Stimulated activated CD4-positive, alpha-beta T cell treated with anti-CD3 and anti-CD28 coated beads, Interleukin-4, amount 100 ng/mL, for 4 hours (primary cell): ENCODE data around the gene NOL9.
"Not testable (repeated sequence)": the region's sequence is repeated elsewhere in the genome, so short reads cannot be mapped to it uniquely, and the experiment has no call there.

ENCODE experiments used
- DNase-seq, 2 experiments: peaks; one replicate each; pipeline ENCODE4 v3.0.0-alpha.2; 2020

Gene NOL9

DNA sequence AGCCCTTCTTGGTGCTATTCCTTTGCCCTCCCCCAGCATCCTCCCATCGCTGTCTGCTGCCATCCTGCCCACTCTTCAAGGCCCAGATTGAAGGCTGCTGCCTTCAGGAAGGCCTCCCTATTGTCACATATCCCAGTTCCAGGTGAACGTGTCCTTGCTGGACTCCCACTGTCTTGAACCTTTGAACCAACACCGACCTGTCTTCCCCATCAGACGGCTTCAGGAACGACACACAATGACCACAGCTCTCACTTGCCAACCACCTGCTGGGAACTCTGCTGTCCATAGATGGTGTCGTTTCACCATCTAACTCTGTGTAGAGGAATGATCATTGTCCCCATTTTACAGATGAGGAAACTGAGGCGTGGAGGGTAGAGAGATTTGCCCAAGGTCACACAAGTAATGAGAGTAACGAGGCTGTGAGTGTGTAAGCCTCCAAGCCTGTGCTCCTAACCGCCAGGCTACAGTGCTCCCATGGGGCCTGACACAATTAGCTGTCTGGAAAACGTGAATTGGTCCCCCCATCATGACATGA, 53.0 kb downstream of the NOL9 start:
- no peak for DNase-seq

DNA sequence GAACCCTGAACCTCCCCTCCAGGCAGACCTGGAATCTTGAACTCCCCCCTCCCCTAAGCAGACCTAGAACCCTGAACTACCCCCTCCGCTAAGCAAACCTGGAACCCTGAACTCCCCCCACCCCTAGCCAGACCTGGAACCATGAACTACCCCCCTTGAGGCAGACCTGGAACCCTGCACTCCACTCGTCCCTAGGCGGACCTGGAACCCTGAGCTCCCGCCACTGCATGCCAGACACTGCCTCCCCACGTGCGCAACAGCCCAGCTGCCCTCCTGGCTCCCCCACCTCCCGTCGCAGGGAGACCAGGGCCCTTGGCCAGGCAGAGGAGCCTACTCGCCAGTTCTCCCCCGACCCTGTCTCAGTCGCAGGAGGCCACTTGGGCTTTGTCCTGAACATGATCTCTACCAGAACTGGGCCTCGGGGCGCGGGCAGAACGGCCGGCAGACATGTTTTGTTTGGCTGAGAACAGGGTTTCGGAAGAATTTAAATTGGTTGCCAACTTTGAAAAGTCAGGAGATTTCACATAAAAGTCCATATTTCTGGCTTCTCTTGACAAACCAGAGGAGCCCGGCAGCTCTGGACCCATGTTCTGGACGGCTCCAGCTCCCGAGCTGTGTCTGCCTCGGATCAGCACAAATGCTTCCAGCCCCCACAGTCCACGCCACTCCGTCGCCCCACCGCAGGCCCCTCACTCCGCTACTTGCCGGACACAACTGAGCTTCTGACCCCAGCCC, 53.6 kb downstream of the NOL9 start:
- no peak for DNase-seq

DNA sequence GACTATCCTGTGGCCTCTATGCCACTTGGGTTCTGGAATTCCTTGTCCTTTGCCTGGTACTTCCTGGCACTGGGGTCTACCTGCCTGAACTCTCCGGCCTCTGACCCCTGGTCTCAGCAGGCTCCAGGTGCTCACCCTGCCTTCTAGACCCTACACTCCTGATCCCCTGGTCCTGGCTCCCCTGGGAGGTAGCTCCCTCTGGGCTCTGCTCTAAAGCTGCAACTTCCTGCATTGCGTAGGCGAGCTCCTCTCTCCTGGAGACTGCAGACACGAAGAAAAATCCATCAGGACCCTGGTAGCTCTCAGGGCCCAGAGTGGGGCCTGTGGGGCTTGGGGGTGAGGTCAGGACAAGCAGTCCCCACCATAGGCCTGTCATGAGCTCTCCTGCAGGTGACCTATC, 55.0 kb downstream of the NOL9 start:
- DNase-seq, result no peak

DNA sequence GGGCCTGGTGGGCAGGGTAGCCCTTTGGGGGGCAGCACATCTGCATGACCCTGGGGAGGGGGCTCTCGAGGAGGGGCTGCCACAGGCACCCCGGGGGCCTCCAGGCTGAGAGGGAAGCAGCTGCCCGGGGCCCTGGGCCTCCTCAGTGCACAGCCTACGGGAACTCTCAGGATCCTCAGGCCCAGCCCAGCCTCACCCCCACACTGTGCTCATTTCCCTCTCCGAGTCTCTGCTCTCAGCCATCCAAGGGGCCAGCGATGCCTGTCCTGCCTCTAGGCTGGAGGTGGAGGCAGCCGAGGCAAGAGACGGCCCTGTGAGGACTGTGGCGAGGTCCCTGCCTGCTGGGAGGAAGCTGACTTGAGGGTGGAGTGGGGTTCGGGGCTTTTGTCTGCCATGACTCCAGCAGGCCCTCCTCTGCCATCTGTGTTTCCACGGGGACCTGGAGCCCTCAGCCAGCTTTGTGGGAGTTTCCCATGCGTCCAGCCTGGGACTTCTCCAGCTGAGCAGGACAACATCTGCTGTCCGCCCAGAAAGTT, 55.7 kb downstream of the NOL9 start:
- DNase-seq, result no peak

DNA sequence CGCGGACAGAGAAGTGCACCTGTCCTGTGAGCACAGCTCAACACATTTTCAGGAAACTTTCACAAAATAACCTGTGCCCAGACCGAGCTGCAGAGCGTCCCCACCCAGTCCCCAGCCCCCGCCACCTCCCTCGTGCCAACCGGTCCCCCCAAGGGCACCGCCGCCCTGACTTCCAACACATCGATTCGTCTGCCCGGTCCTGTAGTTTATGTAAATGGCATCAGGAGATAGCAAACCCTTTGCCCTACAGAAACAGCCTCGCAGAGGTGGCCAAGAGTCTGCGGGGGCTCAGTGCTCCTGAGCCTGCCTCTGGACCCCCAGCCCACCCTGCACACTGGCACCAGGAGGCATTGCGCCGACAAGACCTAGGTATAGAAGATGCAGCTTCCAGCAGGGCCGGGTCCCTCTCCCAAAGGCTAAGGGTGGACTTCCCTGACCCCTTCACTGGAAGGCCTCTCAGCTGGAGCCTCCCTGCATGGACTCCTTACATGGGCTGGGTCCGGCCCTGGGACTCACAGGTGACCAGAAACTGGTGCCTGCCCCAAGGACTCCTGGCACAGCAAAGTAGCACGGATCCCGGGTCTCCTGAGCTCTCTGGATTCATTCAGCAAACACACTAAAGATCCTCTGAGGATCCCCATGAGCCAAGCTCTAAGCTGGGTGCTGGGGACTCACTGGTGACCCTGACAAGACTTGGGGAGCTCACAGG, 56.3 kb downstream of the NOL9 start:
- no peak for DNase-seq

DNA sequence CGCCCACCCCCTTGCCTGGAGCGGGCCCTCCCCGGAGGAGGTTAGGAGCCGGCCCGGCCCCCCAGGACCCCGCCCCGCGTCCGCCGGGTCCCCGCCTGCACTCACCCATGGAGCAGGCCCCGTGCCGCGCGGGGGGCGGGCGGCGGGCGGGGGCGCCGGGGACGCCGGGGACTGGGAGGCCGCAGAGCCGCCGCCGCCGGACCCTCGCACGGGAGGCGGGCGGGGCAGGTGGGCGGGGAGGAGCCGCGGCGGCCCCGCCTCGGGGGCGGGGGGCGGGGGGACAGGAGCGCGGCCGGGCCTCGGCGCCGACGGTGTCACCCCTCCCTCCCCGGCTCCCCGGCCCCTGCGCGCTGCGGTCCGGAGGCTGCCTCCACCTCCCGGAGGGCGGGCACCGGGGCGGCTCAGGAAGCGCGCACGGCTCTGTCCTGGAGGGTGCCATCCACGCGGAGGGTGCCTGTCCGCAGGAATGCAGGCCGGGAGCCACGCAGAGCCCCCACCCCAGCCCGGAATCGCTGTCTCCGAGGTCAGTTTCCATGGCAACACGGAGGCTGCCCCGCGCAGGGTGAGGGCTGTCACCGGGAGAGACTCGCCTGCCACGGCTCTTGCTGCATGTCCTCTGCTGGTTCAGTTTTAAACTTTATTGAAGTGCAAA, 57.0 kb downstream of the NOL9 start:
- DNase-seq, result peak; percentile 32 to 52

DNA sequence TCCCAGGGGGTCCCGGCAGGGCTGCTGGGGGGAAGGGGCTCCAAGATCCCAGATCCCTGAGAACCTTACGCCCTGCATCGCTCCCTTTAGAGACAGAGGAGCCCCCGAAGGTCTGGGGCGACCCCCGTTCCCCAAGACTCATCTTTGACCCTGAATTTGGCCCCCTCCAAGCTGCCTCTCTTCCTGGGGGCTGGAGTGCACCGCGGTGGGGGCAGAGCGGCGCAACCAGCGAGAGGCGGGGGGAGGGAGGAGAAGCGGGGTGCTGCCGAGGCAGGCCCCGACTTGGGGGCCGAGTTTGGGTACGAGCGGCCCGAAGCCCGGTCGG, 57.5 kb downstream of the NOL9 start:
- no peak for DNase-seq

DNA sequence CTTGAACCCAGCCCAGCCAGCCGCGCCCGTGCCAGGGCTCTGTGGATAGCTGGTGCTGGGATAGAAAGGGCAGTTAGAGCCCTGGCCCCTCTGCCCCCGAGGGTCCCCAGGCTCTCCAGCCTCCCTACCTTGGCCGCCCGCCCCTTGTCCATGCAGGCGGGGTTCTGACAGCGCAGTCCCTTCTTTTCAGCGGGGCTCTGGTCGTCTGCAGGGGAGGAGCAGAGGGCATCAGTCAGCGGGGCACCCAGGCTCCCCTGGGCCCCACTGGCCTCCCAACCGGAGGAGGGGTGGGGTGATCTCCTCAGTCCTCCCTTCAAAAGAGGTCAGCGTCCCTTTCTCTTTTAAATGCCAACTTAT, 58.0 kb downstream of the NOL9 start:
- no peak for DNase-seq

DNA sequence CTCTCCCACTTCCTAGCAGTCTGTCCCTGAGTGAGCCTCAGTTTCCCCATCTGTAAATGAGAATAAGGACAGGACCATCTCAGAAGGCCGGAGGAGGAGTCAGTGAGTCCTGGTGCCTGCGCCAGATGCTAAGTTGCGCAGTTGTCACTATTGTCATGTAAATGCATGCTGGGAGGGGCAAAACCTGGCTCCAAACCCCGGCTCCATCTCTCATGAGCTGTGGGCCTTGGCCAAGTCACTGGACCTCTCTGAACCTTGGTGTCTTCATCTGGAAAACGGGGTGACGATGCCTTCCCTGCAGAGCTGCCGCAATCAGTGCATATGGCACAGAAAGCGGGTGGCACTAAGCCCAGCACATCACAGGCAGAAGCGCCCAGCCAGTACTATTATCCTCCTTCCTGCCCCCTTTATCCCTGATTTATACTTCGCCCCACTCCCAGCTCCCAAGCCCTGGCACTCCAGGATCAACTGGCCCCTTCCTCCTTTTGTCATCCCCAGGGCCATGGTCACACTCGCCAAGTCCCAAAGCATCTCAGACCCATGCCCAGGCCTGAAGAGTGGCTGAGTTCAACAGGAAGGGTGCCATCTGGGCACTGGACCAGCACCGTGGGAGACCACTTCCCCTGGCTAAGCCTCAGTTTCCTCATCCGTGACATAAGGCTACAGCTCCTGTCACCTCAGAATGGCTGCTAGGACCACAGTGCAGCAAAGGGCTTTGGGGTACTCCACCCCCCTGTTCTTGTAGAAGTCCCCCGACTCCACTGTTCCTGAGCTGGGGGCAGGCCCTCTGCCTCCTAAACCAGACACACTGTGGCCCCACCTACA, 58.6 kb downstream of the NOL9 start:
- no peak for DNase-seq

DNA sequence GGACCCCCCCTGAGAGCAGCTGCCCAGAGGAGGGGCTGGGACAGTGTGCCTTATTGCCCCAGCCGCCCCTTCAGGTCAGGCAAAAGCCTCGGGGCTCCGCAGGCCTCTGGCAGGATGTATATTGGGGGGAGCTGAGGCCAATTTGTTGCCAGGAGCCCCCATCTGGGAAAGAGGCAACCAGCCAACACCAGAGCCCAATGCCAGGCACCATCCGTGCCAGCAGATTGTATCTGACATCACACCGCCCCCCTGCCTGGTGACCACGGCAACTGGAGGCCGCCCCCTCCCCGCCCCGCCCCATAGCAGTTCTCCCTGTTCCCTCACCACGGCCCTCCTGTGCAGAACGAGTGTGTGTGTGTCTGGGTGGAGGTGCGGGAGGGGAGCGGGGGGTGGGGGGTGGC, 59.3 kb downstream of the NOL9 start:
- DNase-seq, result peak in 1 of 2 experiments; percentile 17

DNA sequence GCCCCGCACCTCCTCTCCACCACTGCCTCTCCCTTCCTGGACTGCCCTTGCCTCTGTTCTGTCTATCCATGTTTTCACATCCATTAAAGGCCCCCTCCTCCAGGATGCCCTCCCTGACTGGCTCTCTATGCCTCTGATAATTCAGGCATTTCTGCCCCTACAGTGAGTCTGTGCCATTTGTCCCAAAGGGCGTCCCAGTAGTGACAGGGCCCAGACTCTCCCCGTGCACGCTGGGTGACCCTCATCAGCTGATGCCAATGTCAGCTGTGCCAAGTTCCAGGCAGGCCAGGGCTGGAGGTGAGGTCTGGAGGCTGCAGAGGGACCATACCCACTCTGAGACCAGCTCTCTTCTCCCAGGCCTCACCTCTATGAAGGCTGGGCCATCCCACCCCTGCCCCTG, 59.7 kb downstream of the NOL9 start:
- no peak for DNase-seq

DNA sequence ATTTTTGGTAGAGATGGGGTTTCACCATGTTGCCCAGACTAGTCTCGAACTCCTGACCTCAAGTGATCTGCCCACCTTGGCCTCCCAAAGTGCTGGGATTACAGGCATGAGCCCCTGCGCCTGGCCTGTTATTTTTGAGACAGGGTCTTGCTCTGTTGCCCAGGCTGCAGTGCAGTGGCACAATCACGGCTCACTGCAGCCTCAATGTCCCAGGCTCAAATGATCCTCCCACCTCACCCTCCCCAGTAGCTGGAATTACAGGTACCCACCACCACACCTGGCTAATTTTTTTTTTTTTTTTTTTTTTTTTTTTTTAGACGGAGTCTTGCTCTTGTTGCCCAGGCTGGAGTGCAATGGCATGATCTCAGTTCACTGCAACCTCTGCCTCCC, 60.5 kb downstream of the NOL9 start:
- not testable (repeated sequence) for DNase-seq

DNA sequence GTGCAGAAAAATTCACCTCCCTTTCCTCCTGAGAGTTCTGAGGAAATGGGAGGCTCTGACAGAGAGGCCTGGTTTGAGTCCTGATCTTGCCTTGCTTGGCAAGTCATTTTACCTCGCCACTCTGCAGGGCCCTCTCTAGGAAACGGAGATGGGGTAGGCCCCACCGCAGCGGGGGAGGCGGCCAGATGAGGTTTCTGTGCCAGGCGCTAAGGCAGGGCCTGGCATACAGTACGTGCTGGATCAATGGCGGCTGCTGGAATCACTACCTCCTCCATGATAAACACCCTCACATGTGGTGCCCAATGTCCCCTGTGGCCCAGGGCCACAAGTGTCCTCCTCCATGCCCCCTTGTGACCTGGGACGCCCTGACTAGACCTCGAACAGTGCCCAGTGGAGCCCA, 62.3 kb downstream of the NOL9 start:
- DNase-seq, result no peak

DNA sequence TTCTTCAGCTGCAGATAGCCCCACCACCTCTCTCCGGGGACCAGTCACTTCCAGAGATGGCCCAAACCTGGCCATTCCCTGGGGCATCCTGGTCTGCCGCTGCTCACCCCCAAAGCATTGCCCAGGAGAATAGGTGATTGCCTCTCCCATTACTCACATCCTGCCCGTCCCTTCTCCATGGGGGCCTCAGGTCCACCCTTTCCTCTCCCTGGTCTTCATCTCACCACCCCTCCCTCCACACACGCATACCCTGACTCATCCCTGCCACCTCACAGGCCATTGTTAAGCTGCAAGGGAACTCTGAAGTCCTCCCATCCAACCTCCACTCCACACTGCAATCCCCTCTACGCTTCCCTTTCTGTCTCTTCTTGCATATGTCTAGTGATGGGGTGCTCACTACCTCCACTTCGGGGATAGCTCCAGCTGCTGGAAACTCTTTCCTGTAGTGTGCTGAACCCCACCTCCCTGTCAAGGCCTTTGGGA, 62.8 kb downstream of the NOL9 start, which contains the start of gene PLEKHG5:
Gene PLEKHG5, minus strand, starts transcription at position 188 of the 483 bp plus-strand sequence. CDS start 14,096 bp downstream, outside the sequence.
- DNase-seq, result no peak

DNA sequence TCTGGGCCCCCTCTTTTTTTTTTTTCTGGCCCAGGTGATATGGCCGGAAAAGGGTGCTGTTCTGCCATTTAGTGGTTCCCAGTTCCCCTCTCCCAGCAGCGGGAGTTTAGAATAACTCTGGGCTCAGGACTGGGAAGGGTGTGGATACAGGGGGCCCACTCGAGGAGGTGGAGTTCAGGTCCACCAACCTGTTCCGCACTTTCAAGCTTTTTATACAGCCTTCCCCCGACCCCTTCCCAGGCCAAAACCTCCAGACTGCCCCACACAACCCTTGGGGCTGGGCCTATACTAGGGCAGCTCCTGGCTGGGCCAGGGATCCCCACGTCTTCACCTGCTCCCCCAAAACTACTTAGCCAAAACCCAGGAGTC, 63.2 kb downstream of the NOL9 start:
- DNase-seq, result no peak

DNA sequence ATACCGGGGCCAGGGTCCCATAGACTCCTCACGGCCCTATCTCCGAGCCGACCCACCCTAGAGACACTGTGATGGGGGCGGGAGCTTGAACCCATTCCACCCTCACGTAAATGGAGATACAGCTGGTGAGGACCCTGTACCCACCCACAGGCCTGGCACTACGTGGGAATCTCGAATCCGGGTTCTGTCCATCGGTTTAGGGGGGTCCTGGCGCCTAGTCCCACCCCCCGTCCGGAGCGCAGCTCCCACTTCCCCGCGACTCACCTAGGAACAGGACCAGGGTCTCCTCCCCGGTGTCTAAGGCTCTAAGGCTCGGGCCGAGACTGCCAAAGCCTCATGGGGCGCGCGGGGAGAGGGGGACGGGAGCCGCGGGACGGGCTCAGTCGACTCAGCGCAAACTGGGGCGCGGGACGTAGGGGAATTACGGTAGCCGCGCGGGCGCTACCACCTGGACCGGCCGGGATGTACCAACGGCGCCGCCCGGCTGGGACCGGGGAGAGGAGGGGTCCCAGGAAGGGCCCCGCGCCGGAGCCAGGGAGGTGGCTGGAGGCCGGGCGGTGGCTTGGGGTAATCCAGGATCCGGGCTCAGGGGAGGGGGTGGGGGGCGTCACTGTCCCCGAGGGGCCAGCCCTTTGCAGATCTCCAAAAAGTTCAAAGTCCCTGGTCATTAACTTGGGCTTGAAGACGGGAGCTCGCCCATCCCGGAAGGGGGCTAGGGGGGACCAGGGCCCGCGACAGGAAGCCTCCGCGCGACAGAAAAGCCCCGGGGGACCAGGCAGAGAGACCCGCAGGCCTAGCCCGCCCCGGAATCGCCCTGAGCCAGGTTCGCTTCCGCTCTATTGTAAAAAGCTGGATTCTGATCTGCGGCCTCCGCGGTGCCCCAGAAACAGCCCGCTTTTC, 63.9 kb downstream of the NOL9 start:
- DNase-seq, result peak; percentile 31 to 61

DNA sequence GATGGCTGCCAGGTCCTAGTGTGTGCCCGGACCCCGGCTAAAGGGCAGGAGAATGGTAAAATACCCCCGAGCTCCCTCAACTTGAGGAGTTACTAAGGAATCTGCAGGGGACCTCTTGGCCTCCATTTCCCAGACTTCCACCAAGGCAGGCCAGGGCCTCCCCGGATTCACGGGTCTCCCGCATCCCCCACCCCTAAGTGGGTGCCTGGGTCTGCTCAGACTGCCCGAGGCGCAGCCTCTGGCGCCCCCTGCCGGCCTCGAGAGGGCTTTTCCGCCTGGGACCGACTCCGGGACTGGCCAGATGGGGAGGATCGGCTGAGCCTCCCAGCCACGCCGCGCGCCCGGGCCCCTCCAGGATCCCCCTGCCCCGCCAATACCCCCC, 64.5 kb downstream of the NOL9 start:
- peak; percentile 70 to 75 for DNase-seq

DNA sequence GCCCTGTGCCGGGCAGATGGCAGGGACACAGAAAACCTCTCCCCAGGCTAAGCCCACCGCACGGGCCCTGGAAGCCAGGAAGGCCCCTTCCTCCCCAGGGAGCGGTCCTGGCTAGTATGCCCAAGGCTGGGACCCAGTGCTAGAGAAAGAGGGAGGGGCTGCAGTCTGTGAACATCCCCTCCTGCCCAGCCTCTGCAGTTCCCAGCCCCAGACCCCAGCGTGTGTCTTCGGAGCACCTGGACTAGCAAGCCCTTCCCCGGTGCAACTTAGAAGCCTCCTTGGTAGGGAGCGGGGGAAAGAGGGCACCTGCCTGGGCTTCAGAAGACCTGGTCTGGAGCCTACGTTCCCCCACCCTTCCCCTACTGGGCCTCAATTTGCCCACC, 64.9 kb downstream of the NOL9 start:
- no peak for DNase-seq

DNA sequence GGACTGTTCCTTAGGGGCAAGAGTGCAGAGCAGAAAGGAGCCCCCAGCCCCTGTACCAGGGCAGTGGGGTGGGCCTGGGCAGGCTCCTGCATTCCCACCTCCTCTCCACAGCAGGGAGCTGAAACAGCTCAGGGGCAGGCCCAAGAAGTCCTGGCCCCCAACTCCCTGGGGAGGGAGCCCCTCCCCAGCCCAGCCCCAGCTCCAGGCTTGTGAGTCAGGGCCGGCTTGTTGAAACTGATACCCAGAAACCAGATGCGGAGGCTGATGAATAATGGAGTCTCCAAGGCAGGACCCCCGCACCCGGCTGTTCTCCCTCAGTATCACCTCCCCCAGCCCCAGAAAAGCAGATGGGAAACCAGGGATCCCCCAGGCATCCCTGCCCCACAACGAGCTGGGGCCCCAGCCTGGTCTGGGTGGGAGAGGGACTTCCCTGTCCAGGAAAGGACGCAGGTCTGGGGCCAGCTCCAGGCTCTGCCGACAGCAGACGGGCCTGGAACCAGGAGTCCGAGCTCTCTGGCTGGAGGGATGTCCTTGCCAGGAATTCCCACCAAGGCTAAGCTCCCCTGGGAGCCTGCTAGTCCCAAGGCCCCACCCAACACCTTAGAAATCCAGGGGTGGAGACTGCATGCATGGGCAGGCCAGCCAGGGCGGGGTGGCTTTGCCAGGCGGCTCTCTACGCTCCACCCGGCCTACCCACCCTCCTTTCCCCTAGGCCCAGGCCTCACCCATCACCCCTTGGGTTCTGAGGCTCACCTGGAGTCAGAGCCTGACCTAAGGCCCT, 65.5 kb downstream of the NOL9 start:
- DNase-seq, result no peak

DNA sequence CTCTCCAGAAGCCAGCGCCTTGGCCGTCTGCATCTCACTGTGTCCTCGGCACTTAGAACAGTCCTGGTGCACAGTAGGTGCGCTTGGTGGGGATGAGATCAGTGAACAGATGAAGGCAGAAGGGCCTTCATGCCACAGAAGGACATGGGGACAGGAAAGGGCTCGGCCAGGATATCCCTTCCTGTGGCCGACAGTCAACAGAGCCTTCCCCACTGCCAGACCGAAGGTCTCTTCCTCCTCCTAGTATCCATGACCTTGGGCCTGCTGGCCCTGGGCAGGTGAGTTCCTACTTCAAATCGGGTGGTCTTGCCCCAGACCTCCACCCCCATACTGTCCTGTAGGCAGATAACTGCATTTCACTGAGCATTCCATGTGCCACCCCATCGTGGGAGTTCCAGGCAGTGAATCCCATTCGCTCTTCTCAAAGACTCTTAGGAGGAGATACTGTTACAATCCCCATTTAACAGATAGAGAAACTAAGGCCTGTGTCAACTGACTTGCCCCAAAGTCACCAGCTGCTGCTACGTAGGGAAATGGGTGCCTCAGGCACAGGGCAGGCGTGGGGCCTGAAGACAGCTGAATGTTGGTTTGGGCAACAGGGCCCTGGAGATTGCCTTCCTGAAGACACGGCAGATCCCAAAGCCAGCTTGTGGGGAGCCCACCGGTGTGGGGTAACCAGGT, 66.4 kb downstream of the NOL9 start:
- no peak for DNase-seq
